Thoracic aorta endothelial cell (primary cell): ENCODE measurements around the gene MCF2. TPM values are rescaled to one million over a fixed set of nuclear protein-coding genes. Genes with fewer than 3 reads are reported as not detected.

Source experiments
- small RNA-seq: library from RNA; depleted of rRNA; stranded (forward); fragments of <200 nt; gene quantifications from one replicate; pipeline ENCODE3, GENCODE V24; 2012
- total RNA-seq: library from RNA; depleted of rRNA; stranded (reverse); fragments of >200 nt; gene quantifications from 2 replicates; pipeline ENCODE4 v1.2.3, GENCODE V29; 2012

Gene MCF2, protein sequence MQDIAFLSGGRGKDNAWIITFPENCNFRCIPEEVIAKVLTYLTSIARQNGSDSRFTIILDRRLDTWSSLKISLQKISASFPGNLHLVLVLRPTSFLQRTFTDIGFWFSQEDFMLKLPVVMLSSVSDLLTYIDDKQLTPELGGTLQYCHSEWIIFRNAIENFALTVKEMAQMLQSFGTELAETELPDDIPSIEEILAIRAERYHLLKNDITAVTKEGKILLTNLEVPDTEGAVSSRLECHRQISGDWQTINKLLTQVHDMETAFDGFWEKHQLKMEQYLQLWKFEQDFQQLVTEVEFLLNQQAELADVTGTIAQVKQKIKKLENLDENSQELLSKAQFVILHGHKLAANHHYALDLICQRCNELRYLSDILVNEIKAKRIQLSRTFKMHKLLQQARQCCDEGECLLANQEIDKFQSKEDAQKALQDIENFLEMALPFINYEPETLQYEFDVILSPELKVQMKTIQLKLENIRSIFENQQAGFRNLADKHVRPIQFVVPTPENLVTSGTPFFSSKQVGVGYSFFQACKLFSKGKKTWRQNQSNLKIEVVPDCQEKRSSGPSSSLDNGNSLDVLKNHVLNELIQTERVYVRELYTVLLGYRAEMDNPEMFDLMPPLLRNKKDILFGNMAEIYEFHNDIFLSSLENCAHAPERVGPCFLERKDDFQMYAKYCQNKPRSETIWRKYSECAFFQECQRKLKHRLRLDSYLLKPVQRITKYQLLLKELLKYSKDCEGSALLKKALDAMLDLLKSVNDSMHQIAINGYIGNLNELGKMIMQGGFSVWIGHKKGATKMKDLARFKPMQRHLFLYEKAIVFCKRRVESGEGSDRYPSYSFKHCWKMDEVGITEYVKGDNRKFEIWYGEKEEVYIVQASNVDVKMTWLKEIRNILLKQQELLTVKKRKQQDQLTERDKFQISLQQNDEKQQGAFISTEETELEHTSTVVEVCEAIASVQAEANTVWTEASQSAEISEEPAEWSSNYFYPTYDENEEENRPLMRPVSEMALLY
- total RNA-seq: 0.07 TPM in 1 of 2 replicates, not detected in the other

DNA sequence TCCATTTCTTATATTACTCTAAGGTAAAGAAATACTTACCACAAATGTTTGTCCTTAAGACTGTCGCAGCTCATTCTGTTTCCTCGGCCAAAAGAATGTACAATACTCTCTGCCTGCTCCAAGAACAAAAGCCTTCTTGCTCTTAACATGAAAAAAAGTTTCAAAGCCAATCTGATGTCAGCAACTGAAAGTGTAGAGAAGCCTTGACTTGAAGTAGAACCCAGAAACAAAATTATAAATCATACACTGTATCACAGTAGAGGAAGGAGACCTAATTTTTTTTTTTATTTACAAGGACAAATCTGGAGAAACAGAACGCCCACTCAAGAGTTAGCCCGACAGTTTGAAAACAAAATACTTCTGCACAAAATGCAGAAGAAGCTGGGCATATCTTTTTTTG is at the start of gene MCF2:
Gene MCF2, minus strand, starts transcription at position 101 of the 400 bp plus-strand sequence. CDS start 56,423 bp downstream, outside the sequence.

Small RNA genes lying within 50 kb of the gene (small RNA-seq; reads per million reads assigned to genes)
- not detected for gene RF01210

Other genes with a start within 250 kb of the MCF2 start
- gene F9, start 177.4 kb downstream of the MCF2 start, total RNA-seq: not detected in 2 replicates
- 113 and 115 TPM in 2 replicates for gene ATP11C, start 224.9 kb upstream of the MCF2 start, total RNA-seq